H9 (cell line): ENCODE measurements around the gene KCNMA1. TPM values are rescaled to one million over a fixed set of nuclear protein-coding genes. Genes with fewer than 3 reads are reported as not detected.

Source experiments
- DNase-seq: peaks from one replicate; pipeline ENCODE4 v3.0.0-alpha.2; 2017
- H2AFZ ChIP-seq: one replicate; pipeline ENCODE4 v1.6.1; 2013; ENCODE audit warnings: mild to moderate bottlenecking, low read length, control low read depth, moderate library complexity
- H2AK5ac ChIP-seq: 2 replicates; pipeline ENCODE4 v1.6.1; 2013; ENCODE audit warnings: low read length, control low read depth, mixed read lengths; ENCODE audit not compliant: insufficient read length
- H2BK120ac ChIP-seq: one replicate; pipeline ENCODE4 v1.6.1; 2013; ENCODE audit warnings: low read depth, mild to moderate bottlenecking, low read length, control low read depth, inconsistent platforms; ENCODE audit not compliant: poor library complexity, severe bottlenecking
- H2BK12ac ChIP-seq: 2 replicates; pipeline ENCODE4 v1.6.1; 2013; ENCODE audit warnings: low read length, control low read depth, mixed read lengths, low read depth; ENCODE audit not compliant: insufficient read length
- H2BK15ac ChIP-seq: 2 replicates; pipeline ENCODE4 v1.6.1; 2013; ENCODE audit warnings: low read depth, low read length, control low read depth
- H2BK20ac ChIP-seq: one replicate; pipeline ENCODE4 v1.6.1; 2013; ENCODE audit warnings: low read depth, mild to moderate bottlenecking, low read length, control low read depth, inconsistent platforms; ENCODE audit not compliant: poor library complexity, severe bottlenecking
- H2BK5ac ChIP-seq: 2 replicates; pipeline ENCODE4 v1.6.1; 2013; ENCODE audit warnings: low read length, control low read depth, mixed read lengths; ENCODE audit not compliant: insufficient read length
- H3K14ac ChIP-seq: 2 replicates; pipeline ENCODE4 v1.6.1; 2013; ENCODE audit warnings: low read length, control low read depth; ENCODE audit not compliant: insufficient read depth
- H3K18ac ChIP-seq: 2 replicates; pipeline ENCODE4 v1.6.1; 2013; ENCODE audit warnings: low read depth, mild to moderate bottlenecking, mixed read lengths, low read length, control low read depth; ENCODE audit not compliant: insufficient read length
- H3K23ac ChIP-seq: 2 replicates; pipeline ENCODE4 v1.6.1; 2013; ENCODE audit warnings: low read length, control low read depth, mixed read lengths, low read depth; ENCODE audit not compliant: insufficient read length
- H3K23me2 ChIP-seq: 2 replicates; pipeline ENCODE4 v1.6.1; 2013; ENCODE audit warnings: low read depth, mild to moderate bottlenecking, mixed read lengths, low read length, control low read depth; ENCODE audit not compliant: insufficient read length, poor library complexity, severe bottlenecking
- H3K27ac ChIP-seq: 2 replicates; pipeline ENCODE4 v1.5.1; 2013; ENCODE audit warnings: low read length, control low read depth, mixed read lengths, low read depth; ENCODE audit not compliant: insufficient read length
- H3K27me3 ChIP-seq: 2 replicates; pipeline ENCODE4 v1.6.1; 2013; ENCODE audit warnings: low read length, control low read depth, inconsistent platforms; ENCODE audit not compliant: insufficient read depth
- H3K4ac ChIP-seq: 2 replicates; pipeline ENCODE4 v1.6.1; 2013; ENCODE audit warnings: low read depth, mild to moderate bottlenecking, control low read depth, inconsistent platforms, low read length, moderate library complexity
- H3K4me1 ChIP-seq: 2 replicates; pipeline ENCODE4 v1.6.1; 2013; ENCODE audit warnings: low read length, control low read depth, inconsistent platforms; ENCODE audit not compliant: insufficient read depth
- H3K4me2 ChIP-seq: 2 replicates; pipeline ENCODE4 v1.6.1; 2013; ENCODE audit warnings: low read length, control low read depth, mixed read lengths; ENCODE audit not compliant: insufficient read length, insufficient read depth
- H3K56ac ChIP-seq: 2 replicates; pipeline ENCODE4 v1.6.1; 2013; ENCODE audit warnings: low read depth, mild to moderate bottlenecking, mixed read lengths, low read length, control low read depth; ENCODE audit not compliant: insufficient read length
- H3K79me1 ChIP-seq: 2 replicates; pipeline ENCODE4 v1.6.1; 2013; ENCODE audit warnings: low read depth, mild to moderate bottlenecking, moderate library complexity, low read length, control low read depth, inconsistent platforms; ENCODE audit not compliant: insufficient read depth, poor library complexity, severe bottlenecking
- H3K79me2 ChIP-seq: 2 replicates; pipeline ENCODE4 v1.6.1; 2013; ENCODE audit warnings: low read length, control low read depth, inconsistent platforms; ENCODE audit not compliant: insufficient read depth
- H3K9ac ChIP-seq: 2 replicates; pipeline ENCODE4 v1.6.1; 2013; ENCODE audit warnings: low read length, control low read depth, mixed read lengths; ENCODE audit not compliant: insufficient read length; ENCODE audit errors: extremely low read depth
- H3K9me3 ChIP-seq: one replicate; pipeline ENCODE4 v1.6.1; 2013; ENCODE audit warnings: low read depth, low read length, inconsistent platforms; ENCODE audit not compliant: control insufficient read depth
- H3T11ph ChIP-seq: one replicate; pipeline ENCODE4 v1.6.1; 2013; ENCODE audit warnings: mild to moderate bottlenecking, low read length, control low read depth, inconsistent platforms
- H4K20me1 ChIP-seq: one replicate; pipeline ENCODE4 v1.6.1; 2013; ENCODE audit not compliant: control insufficient read depth, insufficient read length, insufficient read depth
- H4K5ac ChIP-seq: 2 replicates; pipeline ENCODE4 v1.6.1; 2013; ENCODE audit warnings: low read depth, mild to moderate bottlenecking, mixed read lengths, low read length, control low read depth; ENCODE audit not compliant: insufficient read length
- H4K8ac ChIP-seq: replicated peaks from 2 replicates; pipeline ENCODE4 v1.6.1; 2013; ENCODE audit warnings: low read length, control low read depth, mixed read lengths, low read depth; ENCODE audit not compliant: insufficient read length
- H4K91ac ChIP-seq: 2 replicates; pipeline ENCODE4 v1.6.1; 2013; ENCODE audit warnings: low read depth, mild to moderate bottlenecking, moderate library complexity, mixed read lengths, low read length, control low read depth; ENCODE audit not compliant: insufficient read length
- H3K27ac Mint-ChIP-seq, 3 experiments: 2 replicates in 2 of 3; 3 replicates in 1 of 3; pipeline ENCODE4 v1.8.0; 2020 to 2021; ENCODE audit warnings: mixed read lengths in 3 of 3, mild to moderate bottlenecking in 1 of 3, moderate library complexity in 1 of 3
- H3K27me3 Mint-ChIP-seq: 2 replicates; pipeline ENCODE4 v1.8.0; 2021; ENCODE audit warnings: low read depth, mild to moderate bottlenecking, moderate library complexity, mixed read lengths
- H3K36me3 Mint-ChIP-seq, 3 experiments: 2 replicates in 2 of 3; 3 replicates in 1 of 3; pipeline ENCODE4 v1.8.0; 2020 to 2021; ENCODE audit warnings: low read depth in 3 of 3, mixed read lengths in 3 of 3; ENCODE audit not compliant: insufficient read depth in 1 of 3
- H3K4me1 Mint-ChIP-seq, 2 experiments: 2 replicates each; pipeline ENCODE4 v1.8.0; 2020; ENCODE audit warnings: mixed read lengths in 2 of 2
- H3K4me3 Mint-ChIP-seq, 2 experiments: 2 replicates in 1 of 2; 3 replicates in 1 of 2; pipeline ENCODE4 v1.8.0; 2020 to 2021; ENCODE audit warnings: mild to moderate bottlenecking in 2 of 2, mixed read lengths in 2 of 2, moderate library complexity in 1 of 2
- H3K9me3 Mint-ChIP-seq, 2 experiments: 2 replicates in 1 of 2; 3 replicates in 1 of 2; pipeline ENCODE4 v1.8.0; 2020; ENCODE audit warnings: mild to moderate bottlenecking in 2 of 2, mixed read lengths in 2 of 2, moderate library complexity in 1 of 2
- WGBS: extraction: QIAGEN DNeasy Blood & Tissue Kit; methylation state at CpG from one replicate; pipeline ENCODE4 v1.1.7; 2013; ENCODE audit warnings: missing lambda C conversion rate, low lambda C conversion rate, mixed read lengths; ENCODE audit not compliant: insufficient read length; ENCODE audit errors: extremely low coverage; 5-methylcytosine and 5-hydroxymethylcytosine counted together
- total RNA-seq: library from RNA; stranded (reverse); gene quantifications from 2 replicates; pipeline ENCODE4 v1.2.1, GENCODE V29; 2021
- TF ChIP-seq, protein P1 (sequence below): fragments of 200-600 bp; sonication (generic); conservative IDR thresholded peaks from 3 replicates; pipeline ENCODE4 v1.8.0; 2021; ENCODE audit warnings: antibody characterized with exemption, mild to moderate bottlenecking

Gene KCNMA1
- total RNA-seq, 1 experiment from 2014 or later, result 2.0 TPM

DNA sequence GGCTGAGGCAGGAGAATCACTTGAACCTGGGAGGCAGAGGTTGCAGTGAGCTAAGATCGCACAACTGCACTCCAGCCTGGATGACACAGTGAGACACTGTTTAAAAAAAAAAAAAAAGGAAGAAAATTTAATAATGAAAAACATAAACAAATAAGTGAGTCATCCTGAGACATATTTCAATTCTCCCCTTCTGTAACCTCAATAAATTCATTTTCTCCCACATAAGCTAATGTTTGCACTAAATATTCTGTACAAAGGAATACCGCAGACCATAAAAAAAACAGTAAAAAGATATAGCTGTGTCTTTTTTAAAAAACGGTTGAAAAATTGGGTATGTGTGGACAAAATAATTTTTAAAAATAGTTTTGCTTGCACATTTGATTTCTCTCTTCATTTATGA, 654.0 kb downstream of the KCNMA1 start:
- Histone ChIP-seq H3T11ph (no peak overlapping the region), H3K4me2 (no peak overlapping the region), H3K56ac (no peak overlapping the region), H3K79me2 (no peaks in the 10 kb centered on the region), H3K9ac (no peak overlapping the region), H2BK15ac (no peak overlapping the region), H4K20me1 (no peaks in the 10 kb centered on the region), H2AFZ (no peak overlapping the region), H2BK120ac (no peak overlapping the region), H3K18ac (no peak overlapping the region), H3K14ac (no peak overlapping the region), H3K9me3 (no peaks in the 10 kb centered on the region), H2BK5ac (no peak overlapping the region), H3K79me1 (no peaks in the 10 kb centered on the region), H2BK20ac (no peak overlapping the region), H3K27me3 (no peaks in the 10 kb centered on the region), H3K23me2 (no peaks in the 10 kb centered on the region), H4K91ac (no peak overlapping the region), H4K8ac (no peak overlapping the region), H3K4me1 (no peaks in the 10 kb centered on the region; the same call in 1 of the 2 replicates), H3K4ac (no peak overlapping the region), H3K27ac (no peak overlapping the region), H2AK5ac (no peak overlapping the region), H3K23ac (no peak overlapping the region), H2BK12ac (no peak overlapping the region), H4K5ac (no peak overlapping the region)
- no peak for DNase-seq
- Mint-ChIP-seq H3K27me3 (no peaks in the 10 kb centered on the region), H3K4me3 (no peak overlapping the region), H3K9me3 (no peaks in the 10 kb centered on the region; a peak in 1 of 5 replicates), H3K4me1 (peaks cover 7 to 13% of the 10 kb centered on the region in 2 experiments; a peak in 3 of 4 replicates), H3K36me3 (no peaks in the 10 kb centered on the region), H3K27ac (no peak overlapping the region)
- TF ChIP-seq, protein P1, sequence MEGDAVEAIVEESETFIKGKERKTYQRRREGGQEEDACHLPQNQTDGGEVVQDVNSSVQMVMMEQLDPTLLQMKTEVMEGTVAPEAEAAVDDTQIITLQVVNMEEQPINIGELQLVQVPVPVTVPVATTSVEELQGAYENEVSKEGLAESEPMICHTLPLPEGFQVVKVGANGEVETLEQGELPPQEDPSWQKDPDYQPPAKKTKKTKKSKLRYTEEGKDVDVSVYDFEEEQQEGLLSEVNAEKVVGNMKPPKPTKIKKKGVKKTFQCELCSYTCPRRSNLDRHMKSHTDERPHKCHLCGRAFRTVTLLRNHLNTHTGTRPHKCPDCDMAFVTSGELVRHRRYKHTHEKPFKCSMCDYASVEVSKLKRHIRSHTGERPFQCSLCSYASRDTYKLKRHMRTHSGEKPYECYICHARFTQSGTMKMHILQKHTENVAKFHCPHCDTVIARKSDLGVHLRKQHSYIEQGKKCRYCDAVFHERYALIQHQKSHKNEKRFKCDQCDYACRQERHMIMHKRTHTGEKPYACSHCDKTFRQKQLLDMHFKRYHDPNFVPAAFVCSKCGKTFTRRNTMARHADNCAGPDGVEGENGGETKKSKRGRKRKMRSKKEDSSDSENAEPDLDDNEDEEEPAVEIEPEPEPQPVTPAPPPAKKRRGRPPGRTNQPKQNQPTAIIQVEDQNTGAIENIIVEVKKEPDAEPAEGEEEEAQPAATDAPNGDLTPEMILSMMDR, result no peak
- no CpG with 5 or more reads among the region's 3 CpGs for WGBS
